DND-41 (cell line): ENCODE measurements around the gene HTR3B.

Source experiments
- ATAC-seq: fragments of 200-7000 bp; cut with Tn5 transposase; 3 replicates; pipeline ENCODE4 v1.9.1; 2021; ENCODE audit warnings: low read depth; ENCODE audit not compliant: insufficient read depth
- DNase-seq: peaks from one replicate; pipeline ENCODE4 v3.0.0-alpha.2; 2020
- H2AFZ ChIP-seq: 2 replicates; pipeline ENCODE4 v1.6.0; 2012; ENCODE audit warnings: low read depth, low read length
- H3K27ac ChIP-seq: 2 replicates; pipeline ENCODE4 v1.5.1; 2012; ENCODE audit warnings: low read length, inconsistent platforms
- H3K27me3 ChIP-seq: fragments of 200-600 bp; sonication (generic); 2 replicates; pipeline ENCODE4 v1.6.0; 2012; ENCODE audit warnings: low read length, mild to moderate bottlenecking, inconsistent platforms; ENCODE audit not compliant: insufficient read depth, poor library complexity
- H3K36me3 ChIP-seq: 2 replicates; pipeline ENCODE4 v1.5.1; 2012; ENCODE audit warnings: low read length, inconsistent platforms; ENCODE audit not compliant: insufficient read depth
- H3K4me1 ChIP-seq: 2 replicates; pipeline ENCODE4 v1.5.1; 2012; ENCODE audit warnings: mild to moderate bottlenecking, low read length; ENCODE audit not compliant: insufficient read depth
- H3K4me2 ChIP-seq: 2 replicates; pipeline ENCODE4 v1.6.0; 2012; ENCODE audit warnings: mild to moderate bottlenecking, moderate library complexity, low read length, inconsistent platforms; ENCODE audit not compliant: insufficient read depth
- H3K4me3 ChIP-seq, 2 experiments: fragments of 200-600 bp in 1 of 2; shearing (Covaris generic) in 1 of 2; 2 replicates each; pipeline ENCODE4 v1.5.1; 2012 to 2016; ENCODE audit warnings: inconsistent platforms in 2 of 2, low read length in 2 of 2, mild to moderate bottlenecking in 2 of 2, low read depth in 1 of 2, moderate library complexity in 1 of 2
- H3K79me2 ChIP-seq: 2 replicates; pipeline ENCODE4 v1.6.0; 2012; ENCODE audit warnings: low read length, inconsistent platforms; ENCODE audit not compliant: insufficient read depth
- H3K9ac ChIP-seq: 2 replicates; pipeline ENCODE4 v1.6.0; 2012; ENCODE audit warnings: low read depth, mild to moderate bottlenecking, inconsistent platforms, low read length, moderate library complexity
- H3K9me3 ChIP-seq: 2 replicates; pipeline ENCODE4 v1.5.1; 2012; ENCODE audit warnings: low read length, moderate library complexity, mild to moderate bottlenecking, inconsistent platforms; ENCODE audit not compliant: insufficient read depth, severe bottlenecking
- H4K20me1 ChIP-seq: 2 replicates; pipeline ENCODE4 v1.6.0; 2012; ENCODE audit warnings: low read length; ENCODE audit not compliant: insufficient read depth
- CTCF ChIP-seq: IDR thresholded peaks from 2 replicates; pipeline ENCODE4 v1.5.1; 2012; ENCODE audit warnings: borderline replicate concordance, low read length, moderate library complexity, mild to moderate bottlenecking; ENCODE audit not compliant: poor library complexity, severe bottlenecking; ENCODE audit errors: extremely low read depth
- EZH2 ChIP-seq: IDR thresholded peaks from 3 replicates; pipeline ENCODE4 v1.6.1; 2012; ENCODE audit warnings: borderline replicate concordance, low read depth, mild to moderate bottlenecking, moderate library complexity, low read length, inconsistent platforms; ENCODE audit not compliant: severe bottlenecking

The HTR3B gene

GRCh38 chr11:113977071-113977490 lies 72.5 kb downstream of the HTR3B start:
- no peak for TF ChIP-seq CTCF
- no peak for TF ChIP-seq EZH2
- DNase-seq, result no peak
- Histone ChIP-seq H3K79me2 (no peaks in the 10 kb centered on the region), H3K36me3 (no peaks in the 10 kb centered on the region), H4K20me1 (0 out of 2 replicates have a peak, but pooled peaks cover 7% of the 10 kb centered on the region), H3K4me2 (no peak overlapping the region), H3K27ac (no peak overlapping the region), H3K27me3 (peaks cover 11% of the 10 kb centered on the region), H3K9ac (no peak overlapping the region), H2AFZ (no peak overlapping the region), H3K4me1 (no peaks in the 10 kb centered on the region), H3K9me3 (no peaks in the 10 kb centered on the region), H3K4me3 (no peak overlapping the region)
- ATAC-seq, result no peak

DNA sequence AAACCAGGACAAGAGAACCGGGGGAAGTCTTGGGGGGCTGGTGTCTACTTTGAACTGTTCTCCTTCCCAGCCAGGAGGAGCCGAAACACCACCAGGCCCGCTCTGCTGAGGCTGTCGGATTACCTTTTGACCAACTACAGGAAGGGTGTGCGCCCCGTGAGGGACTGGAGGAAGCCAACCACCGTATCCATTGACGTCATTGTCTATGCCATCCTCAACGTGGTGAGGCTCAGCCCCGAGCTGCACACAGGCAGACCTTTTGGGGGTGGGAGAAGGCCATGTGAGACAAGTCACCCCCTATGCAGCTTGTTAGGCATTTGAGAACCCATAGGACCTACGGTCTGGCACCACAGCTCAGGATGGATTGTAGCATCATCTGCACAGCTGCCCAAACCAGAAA lies 73.1 kb downstream of the HTR3B start:
- Histone ChIP-seq H2AFZ (no peak overlapping the region), H3K9me3 (no peaks in the 10 kb centered on the region), H3K4me2 (no peak overlapping the region), H3K27me3 (peaks cover 11% of the 10 kb centered on the region), H3K27ac (no peak overlapping the region), H3K79me2 (no peaks in the 10 kb centered on the region), H3K4me1 (no peaks in the 10 kb centered on the region), H3K36me3 (no peaks in the 10 kb centered on the region), H4K20me1 (0 out of 2 replicates have a peak, but pooled peaks cover 7% of the 10 kb centered on the region), H3K9ac (no peak overlapping the region), H3K4me3 (no peak overlapping the region)
- no peak for ATAC-seq
- no peak for DNase-seq
- TF ChIP-seq CTCF (no peak), EZH2 (no peak)

DNA sequence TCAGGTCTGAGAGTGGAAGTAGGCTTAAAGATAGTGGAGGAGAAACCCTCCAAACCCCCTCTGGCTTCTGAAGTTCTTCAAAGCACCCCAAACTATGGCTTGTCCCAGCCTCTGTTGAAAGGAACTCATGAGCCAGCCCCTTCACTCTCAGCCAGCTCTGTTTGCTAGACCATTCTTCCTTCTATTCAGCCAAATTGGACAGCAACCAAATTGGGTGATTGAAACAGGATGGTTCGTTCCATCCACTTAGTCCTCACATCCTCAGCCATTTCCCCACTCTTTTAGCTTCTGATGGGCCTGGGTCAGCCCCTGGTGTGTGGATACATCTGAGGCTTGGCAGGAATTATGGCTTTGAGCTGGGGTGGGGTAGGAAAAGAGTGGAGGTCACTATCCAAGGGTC lies 74.8 kb downstream of the HTR3B start:
- H4K20me1 ChIP-seq, result 0 out of 2 replicates have a peak, but pooled peaks cover 7% of the 10 kb centered on the region
- no peaks in the 10 kb centered on the region for H3K79me2 ChIP-seq
- no peak overlapping the region for H3K9ac ChIP-seq
- TF ChIP-seq CTCF (no peak), EZH2 (no peak)
- H3K27me3 ChIP-seq, result peaks cover 11% of the 10 kb centered on the region
- no peaks in the 10 kb centered on the region for H3K36me3 ChIP-seq
- DNase-seq (no peak), ATAC-seq (no peak)
- no peaks in the 10 kb centered on the region for H3K4me1 ChIP-seq
- H3K4me3 ChIP-seq, result no peak overlapping the region
- no peak overlapping the region for H3K27ac ChIP-seq
- no peak overlapping the region for H2AFZ ChIP-seq
- H3K4me2 ChIP-seq, result no peak overlapping the region
- no peaks in the 10 kb centered on the region for H3K9me3 ChIP-seq

GRCh38 chr11:113980785-113981184 lies 76.2 kb downstream of the HTR3B start:
- H4K20me1 ChIP-seq, result 0 out of 2 replicates have a peak, but pooled peaks cover 7% of the 10 kb centered on the region
- no peaks in the 10 kb centered on the region for H3K9me3 ChIP-seq
- no peak overlapping the region for H2AFZ ChIP-seq
- no peaks in the 10 kb centered on the region for H3K36me3 ChIP-seq
- no peak overlapping the region for H3K27ac ChIP-seq
- H3K9ac ChIP-seq, result no peak overlapping the region
- H3K4me1 ChIP-seq, result no peaks in the 10 kb centered on the region
- H3K4me3 ChIP-seq, result no peak overlapping the region
- peaks cover 9% of the 10 kb centered on the region for H3K27me3 ChIP-seq
- TF ChIP-seq EZH2 (no peak), CTCF (no peak)
- ATAC-seq (no peak), DNase-seq (no peak)
- H3K79me2 ChIP-seq, result no peaks in the 10 kb centered on the region
- H3K4me2 ChIP-seq, result no peak overlapping the region
